Measurements from ENCODE around the gene PCDHB14.
"Not testable (repeated sequence)": the region's sequence is repeated elsewhere in the genome, so short reads cannot be mapped to it uniquely, and the experiment has no call there.

DNA sequence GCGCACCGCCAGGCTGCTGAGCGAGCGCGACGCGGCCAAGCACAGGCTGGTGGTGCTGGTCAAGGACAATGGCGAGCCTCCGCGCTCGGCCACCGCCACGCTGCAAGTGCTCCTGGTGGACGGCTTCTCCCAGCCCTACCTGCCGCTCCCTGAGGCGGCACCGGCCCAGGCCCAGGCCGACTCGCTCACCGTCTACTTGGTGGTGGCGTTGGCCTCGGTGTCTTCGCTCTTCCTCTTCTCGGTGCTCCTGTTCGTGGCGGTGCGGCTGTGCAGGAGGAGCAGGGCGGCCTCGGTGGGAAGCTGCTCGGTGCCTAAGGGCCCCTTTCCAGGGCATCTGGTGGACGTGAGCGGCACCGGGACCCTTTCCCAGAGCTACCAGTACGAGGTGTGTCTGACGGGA, 21.5 kb upstream of the PCDHB14 start:
- TF ChIP-seq, protein P1, sequence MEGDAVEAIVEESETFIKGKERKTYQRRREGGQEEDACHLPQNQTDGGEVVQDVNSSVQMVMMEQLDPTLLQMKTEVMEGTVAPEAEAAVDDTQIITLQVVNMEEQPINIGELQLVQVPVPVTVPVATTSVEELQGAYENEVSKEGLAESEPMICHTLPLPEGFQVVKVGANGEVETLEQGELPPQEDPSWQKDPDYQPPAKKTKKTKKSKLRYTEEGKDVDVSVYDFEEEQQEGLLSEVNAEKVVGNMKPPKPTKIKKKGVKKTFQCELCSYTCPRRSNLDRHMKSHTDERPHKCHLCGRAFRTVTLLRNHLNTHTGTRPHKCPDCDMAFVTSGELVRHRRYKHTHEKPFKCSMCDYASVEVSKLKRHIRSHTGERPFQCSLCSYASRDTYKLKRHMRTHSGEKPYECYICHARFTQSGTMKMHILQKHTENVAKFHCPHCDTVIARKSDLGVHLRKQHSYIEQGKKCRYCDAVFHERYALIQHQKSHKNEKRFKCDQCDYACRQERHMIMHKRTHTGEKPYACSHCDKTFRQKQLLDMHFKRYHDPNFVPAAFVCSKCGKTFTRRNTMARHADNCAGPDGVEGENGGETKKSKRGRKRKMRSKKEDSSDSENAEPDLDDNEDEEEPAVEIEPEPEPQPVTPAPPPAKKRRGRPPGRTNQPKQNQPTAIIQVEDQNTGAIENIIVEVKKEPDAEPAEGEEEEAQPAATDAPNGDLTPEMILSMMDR (IDR thresholded peaks at IDR 0.05) = not testable (repeated sequence)
- TF ChIP-seq POLR2A (IDR thresholded peaks at IDR 0.05) = not testable (repeated sequence)
